SIG-M5 treated with dmso at 0.1 percent for 504 hours (cell line): ENCODE results near the gene LEPR.
A peak's percentile ranks its signal among the peaks of the same experiment; 100 is the strongest.
"Not testable (repeated sequence)": the region's sequence is repeated elsewhere in the genome, so short reads cannot be mapped to it uniquely, and the experiment has no call there.

ENCODE experiments used
- DNase-seq: peaks from one replicate; lab custom pipeline; 2025; ENCODE audit not compliant: unreplicated experiment; lab: John Stamatoyannopoulos, UW

Gene LEPR, protein sequence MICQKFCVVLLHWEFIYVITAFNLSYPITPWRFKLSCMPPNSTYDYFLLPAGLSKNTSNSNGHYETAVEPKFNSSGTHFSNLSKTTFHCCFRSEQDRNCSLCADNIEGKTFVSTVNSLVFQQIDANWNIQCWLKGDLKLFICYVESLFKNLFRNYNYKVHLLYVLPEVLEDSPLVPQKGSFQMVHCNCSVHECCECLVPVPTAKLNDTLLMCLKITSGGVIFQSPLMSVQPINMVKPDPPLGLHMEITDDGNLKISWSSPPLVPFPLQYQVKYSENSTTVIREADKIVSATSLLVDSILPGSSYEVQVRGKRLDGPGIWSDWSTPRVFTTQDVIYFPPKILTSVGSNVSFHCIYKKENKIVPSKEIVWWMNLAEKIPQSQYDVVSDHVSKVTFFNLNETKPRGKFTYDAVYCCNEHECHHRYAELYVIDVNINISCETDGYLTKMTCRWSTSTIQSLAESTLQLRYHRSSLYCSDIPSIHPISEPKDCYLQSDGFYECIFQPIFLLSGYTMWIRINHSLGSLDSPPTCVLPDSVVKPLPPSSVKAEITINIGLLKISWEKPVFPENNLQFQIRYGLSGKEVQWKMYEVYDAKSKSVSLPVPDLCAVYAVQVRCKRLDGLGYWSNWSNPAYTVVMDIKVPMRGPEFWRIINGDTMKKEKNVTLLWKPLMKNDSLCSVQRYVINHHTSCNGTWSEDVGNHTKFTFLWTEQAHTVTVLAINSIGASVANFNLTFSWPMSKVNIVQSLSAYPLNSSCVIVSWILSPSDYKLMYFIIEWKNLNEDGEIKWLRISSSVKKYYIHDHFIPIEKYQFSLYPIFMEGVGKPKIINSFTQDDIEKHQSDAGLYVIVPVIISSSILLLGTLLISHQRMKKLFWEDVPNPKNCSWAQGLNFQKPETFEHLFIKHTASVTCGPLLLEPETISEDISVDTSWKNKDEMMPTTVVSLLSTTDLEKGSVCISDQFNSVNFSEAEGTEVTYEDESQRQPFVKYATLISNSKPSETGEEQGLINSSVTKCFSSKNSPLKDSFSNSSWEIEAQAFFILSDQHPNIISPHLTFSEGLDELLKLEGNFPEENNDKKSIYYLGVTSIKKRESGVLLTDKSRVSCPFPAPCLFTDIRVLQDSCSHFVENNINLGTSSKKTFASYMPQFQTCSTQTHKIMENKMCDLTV

DNA sequence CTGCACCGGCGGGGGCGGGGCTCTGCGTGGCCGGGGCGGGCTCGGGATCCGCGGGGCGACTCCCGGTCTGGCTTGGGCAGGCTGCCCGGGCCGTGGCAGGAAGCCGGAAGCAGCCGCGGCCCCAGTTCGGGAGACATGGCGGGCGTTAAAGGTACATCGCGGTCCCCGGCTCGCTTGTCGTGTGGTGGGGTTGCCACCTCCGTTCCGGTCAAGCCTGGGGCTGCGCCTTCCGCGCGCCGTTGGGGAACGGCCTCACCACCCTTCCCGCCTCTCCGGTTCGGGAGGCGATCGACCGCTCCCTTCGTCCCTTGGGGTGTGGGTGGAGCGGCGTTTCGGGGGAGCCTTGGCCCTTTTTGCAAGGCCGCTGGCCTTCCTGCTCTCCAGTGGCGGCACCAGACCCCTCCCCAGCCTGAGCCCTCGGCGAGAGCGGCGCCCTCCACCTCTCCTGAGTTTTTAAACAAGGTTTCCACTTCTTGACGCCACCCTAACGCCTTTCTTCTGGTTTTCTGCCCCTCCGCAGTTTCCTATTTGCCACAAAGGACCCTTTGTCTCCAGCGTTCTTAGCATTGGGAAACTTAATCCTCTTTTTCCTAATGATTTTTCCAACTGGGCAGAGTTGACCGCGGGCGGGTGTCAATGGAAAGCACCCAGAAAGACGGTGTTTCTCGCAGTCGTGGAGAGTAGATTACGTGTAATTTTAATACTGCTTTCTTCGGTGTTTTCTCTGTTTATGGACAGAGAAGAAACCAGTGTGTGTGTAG, at the start of gene LEPR, which contains the start of gene LEPROT:
LEPR (plus strand) TSS at position 79 of the 761 bp plus-strand sequence. CDS start 144,898 bp downstream, outside the sequence.
LEPROT (plus strand) TSS at position 79 of the 761 bp plus-strand sequence; CDS start at position 136, 57 bp downstream.
- peak; percentile 42 for DNase-seq

- no peak for DNase-seq
Measured at GRCh38 chr1:65371544-65371943, 48.9 kb upstream of the LEPR start.

GRCh38 chr1:65372557-65372956, 47.9 kb upstream of the LEPR start:
- DNase-seq = no peak

DNA sequence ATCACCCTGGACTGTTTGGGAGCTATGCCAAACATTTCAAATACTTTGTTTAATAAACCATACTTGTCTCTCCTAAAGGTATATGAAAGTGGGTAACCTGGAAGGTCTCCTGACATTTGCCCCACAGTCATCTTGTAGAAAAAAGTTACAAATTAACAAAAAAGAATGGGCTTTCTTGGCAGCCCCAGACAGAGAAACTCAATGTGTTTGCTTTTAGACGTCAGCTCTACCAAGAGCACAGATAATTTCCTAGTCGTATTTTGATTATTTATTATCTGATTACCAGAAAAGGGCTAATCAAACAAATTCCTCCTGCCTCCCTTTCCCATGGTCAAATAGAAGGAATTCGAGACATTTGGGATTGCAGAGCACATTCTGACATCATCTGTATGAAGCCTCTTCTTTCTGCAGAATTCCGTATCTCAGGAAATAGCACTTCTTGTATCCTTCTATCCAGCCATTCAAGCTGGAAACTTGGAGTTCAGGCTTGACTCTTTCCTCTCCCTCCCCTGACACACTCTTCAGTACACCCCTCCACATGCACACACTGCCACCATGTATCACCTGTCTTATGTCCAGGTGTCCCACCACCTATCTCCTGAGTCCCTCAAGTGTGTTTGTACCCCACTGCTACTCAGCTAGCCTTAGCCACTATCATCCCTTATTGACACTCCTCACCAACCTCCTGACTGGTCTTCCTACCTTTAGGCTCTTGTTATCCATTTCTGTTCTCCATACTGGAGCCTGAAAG, 42.8 kb upstream of the LEPR start:
- no peak for DNase-seq

DNA sequence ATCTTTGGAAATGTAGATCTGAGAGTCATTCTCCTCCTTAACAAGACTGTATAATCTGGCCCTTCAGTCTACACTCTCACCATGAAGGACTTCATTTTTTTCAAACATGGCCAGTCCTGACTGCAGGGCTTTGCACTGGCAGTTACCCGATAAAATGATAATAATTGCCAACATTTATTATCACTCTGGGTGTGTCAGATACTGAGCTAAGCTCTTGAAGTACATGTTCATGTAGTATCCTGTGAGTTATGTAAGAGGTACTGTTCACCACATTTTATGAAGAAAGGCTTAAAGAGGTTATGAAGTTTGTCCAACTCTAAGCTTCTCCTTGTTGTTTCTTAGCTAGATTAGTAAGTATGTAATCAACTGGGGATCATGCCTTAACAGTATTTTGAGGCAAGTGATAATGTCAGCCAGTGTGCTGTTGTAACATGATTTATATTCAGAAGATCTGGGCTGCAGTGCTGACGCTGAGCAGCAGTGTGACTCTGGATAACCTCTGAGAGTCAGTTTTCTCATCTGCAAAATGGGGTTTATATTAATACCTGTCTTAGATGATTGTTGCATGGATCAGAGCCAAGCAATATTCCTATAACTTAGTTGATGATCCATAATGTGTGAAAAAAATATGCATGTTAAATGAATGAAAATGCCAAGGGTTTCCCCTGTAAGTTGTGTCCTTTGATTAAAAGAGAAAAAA, 42.1 kb upstream of the LEPR start:
- no peak for DNase-seq

DNA sequence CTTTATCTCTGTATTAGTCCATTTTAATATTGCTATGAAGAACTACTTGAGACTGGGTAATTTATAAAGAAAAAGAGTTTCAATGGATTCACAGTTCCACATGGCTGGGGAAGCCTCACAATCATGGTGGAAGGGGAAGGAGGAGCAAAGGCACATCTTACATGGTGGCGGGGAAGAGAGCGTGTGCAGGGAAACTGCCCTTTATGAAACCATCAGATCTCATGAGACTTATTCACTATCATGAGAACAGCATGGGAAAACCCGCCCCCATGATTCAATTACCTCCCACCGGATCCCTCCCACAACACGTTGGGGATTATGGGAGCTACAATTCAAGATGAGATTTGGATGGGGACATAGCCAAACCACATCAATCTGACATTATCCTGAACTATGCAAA, 36.0 kb upstream of the LEPR start:
- not testable (repeated sequence) for DNase-seq

DNA sequence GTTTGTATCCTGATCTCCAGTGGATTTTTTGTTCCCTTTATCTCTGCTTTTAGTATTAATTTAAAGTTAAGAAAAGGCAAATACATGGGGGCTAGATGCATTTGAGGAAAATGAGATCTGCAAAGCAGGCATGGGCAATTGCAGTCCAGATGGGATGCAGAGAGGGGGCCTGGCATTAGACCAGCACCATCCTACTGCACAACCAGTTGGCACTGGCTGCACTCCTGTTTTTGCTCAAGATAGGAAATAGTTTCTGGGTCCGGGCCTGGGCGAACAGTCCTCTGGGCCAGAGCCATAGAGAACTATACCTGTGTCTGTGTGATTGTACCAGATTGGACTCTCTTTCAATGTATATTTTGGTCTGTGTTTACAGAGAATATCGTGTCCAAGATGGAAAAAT, 34.0 kb upstream of the LEPR start:
- DNase-seq = no peak

- no peak for DNase-seq
Measured at GRCh38 chr1:65387821-65388220, 32.6 kb upstream of the LEPR start.

- no peak for DNase-seq
Measured at GRCh38 chr1:65388908-65389695, 31.4 kb upstream of the LEPR start.

DNA sequence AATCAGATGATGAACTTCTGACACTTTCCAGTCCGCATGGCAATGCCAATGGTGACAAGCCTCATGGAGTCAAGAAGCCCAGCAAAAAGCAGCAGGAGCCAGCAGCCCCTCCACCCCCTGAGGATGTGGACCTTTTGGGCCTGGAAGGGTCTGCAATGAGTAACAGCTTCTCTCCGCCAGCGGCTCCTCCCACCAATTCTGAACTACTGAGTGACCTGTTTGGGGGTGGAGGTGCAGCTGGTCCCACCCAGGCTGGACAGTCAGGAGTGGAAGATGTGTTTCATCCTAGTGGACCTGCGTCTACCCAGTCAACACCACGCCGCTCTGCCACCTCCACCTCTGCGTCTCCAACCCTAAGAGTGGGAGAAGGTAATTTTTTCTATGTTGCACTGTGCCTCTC, 28.0 kb upstream of the LEPR start:
- DNase-seq = no peak

DNA sequence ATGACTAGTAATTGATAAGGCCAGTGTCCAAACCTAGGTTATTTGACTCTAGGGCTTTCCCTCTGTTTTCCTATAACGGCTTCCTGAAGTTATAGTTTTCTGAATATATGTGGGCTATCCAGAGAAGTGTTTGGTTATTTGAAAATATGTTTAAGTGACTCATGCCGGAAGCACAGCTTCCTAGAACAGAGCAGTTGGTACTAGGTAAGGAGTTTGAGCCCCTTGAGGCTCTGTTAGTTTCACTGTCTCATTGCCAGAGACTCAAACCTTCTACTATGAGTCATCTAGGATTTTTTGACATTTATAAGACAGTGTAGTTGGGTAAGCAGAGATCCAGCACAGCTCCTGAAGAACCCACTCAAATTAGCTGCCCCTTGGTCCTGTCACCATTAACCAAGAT, 27.1 kb upstream of the LEPR start:
- DNase-seq = no peak

- DNase-seq = no peak
Measured at GRCh38 chr1:65393928-65394327, 26.5 kb upstream of the LEPR start.

- DNase-seq = no peak
Measured at GRCh38 chr1:65395887-65396612, 24.4 kb upstream of the LEPR start.

- DNase-seq = no peak
Measured at GRCh38 chr1:65398083-65398482, 22.4 kb upstream of the LEPR start.

DNA sequence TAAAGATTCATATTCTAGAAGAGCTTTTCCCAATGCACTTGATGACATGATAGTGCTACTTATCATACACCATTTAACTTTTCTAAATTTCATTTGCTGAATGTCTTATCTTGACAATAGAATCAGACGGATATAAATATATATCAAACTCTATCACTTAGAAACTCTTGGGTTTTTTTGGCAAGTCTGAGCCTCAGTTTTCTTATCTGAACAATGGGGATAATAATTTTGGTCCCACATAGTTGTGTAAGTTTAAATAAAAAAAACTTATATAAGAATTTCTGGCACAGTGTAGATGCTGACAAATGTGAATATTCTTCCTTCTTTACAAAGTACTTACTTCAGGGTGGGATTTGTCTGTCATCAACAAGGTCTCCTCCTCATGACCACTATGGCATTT, 21.5 kb upstream of the LEPR start:
- no peak for DNase-seq

- DNase-seq = no peak
Measured at GRCh38 chr1:65401612-65402011, 18.9 kb upstream of the LEPR start.

DNA sequence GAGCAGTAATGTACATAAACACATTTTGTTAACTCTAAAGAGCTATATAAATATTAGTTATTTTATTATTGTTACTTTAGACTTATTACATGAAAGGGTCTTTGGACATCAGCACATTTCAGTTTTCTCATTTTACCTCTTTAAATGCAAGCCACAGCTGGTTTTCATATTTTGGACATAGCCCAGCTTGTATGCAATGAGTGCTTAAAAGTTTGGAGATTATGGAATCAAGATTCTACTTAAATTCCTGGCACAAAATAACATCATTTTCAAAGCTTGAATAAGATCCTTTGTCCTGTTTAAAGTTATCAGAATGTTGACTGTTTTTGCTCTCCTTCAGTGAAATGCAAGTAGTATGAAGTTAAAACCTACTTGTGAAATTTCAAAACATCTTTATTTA, 15.5 kb upstream of the LEPR start:
- no peak for DNase-seq

GRCh38 chr1:65407877-65408276, 12.6 kb upstream of the LEPR start:
- no peak for DNase-seq
